Omental fat pad (tissue), 4 donors: ENCODE results near the gene MAPK10. TPM values are rescaled to one million over a fixed set of nuclear protein-coding genes. Genes with fewer than 3 reads are reported as not detected.

Source experiments
- ATAC-seq: fragments of 150-250 bp; one replicate; pipeline ENCODE4 v1.9.1; 2016; ENCODE audit warnings: mild to moderate bottlenecking, moderate library complexity; ENCODE audit not compliant: low FRiP score
- DNase-seq: peaks from one replicate; pipeline ENCODE4 v3.0.0-alpha.2; 2019; ENCODE audit warnings: low spot score
- CTCF ChIP-seq, 3 donors: fragments of 450-650 bp; IDR thresholded peaks; one replicate each; pipeline ENCODE4 v1.5.1; 2016 to 2017; ENCODE audit warnings: antibody characterized with exemption in 3 of 3, mild to moderate bottlenecking in 3 of 3, moderate library complexity in 2 of 3
- total RNA-seq, 4 donors: library from RNA; depleted of rRNA; stranded (reverse); fragments of >200 nt; gene quantifications; one replicate each; pipeline ENCODE4 v1.1.0, GENCODE V29; 2016

Gene MAPK10
- total RNA-seq, 4 donors from 2014 or later, result 38.5 to 51.3 (median 41.4) TPM

GRCh38 chr4:86001591-86001990 is 358.3 kb downstream of the MAPK10 start:
- DNase-seq (no peak), ATAC-seq (no peak)
- no peak for TF ChIP-seq CTCF (IDR thresholded peaks at IDR 0.05)

- no peak for DNase-seq
- no peak for ATAC-seq
- TF ChIP-seq CTCF (IDR thresholded peaks at IDR 0.05), result no peak
Measured at GRCh38 chr4:85995361-85995760, 364.5 kb downstream of the MAPK10 start.

- ATAC-seq (no peak), DNase-seq (no peak)
- no peak for TF ChIP-seq CTCF (IDR thresholded peaks at IDR 0.05)
Measured at GRCh38 chr4:85994576-85994975, 365.3 kb downstream of the MAPK10 start.

- no peak for TF ChIP-seq CTCF (IDR thresholded peaks at IDR 0.05)
- ATAC-seq, result no peak
- DNase-seq, result no peak
Measured at GRCh38 chr4:85993641-85994040, 366.2 kb downstream of the MAPK10 start.

- no peak for ATAC-seq
- DNase-seq, result no peak
- no peak for TF ChIP-seq CTCF (IDR thresholded peaks at IDR 0.05)
Measured at GRCh38 chr4:85986266-85986665, 373.6 kb downstream of the MAPK10 start.

GRCh38 chr4:85979276-85979675 is 380.6 kb downstream of the MAPK10 start:
- TF ChIP-seq CTCF (IDR thresholded peaks at IDR 0.05), result no peak
- DNase-seq, result no peak
- no peak for ATAC-seq

GRCh38 chr4:85970535-85970934 is 389.3 kb downstream of the MAPK10 start:
- DNase-seq (no peak), ATAC-seq (no peak)
- no peak for TF ChIP-seq CTCF (IDR thresholded peaks at IDR 0.05)
